GDM1 (cell line): ENCODE data around the gene TMEM134.

ENCODE experiments used
- DNase-seq: peaks from one replicate; lab custom pipeline; 2025; lab: John Stamatoyannopoulos, UW

Gene TMEM134

DNA sequence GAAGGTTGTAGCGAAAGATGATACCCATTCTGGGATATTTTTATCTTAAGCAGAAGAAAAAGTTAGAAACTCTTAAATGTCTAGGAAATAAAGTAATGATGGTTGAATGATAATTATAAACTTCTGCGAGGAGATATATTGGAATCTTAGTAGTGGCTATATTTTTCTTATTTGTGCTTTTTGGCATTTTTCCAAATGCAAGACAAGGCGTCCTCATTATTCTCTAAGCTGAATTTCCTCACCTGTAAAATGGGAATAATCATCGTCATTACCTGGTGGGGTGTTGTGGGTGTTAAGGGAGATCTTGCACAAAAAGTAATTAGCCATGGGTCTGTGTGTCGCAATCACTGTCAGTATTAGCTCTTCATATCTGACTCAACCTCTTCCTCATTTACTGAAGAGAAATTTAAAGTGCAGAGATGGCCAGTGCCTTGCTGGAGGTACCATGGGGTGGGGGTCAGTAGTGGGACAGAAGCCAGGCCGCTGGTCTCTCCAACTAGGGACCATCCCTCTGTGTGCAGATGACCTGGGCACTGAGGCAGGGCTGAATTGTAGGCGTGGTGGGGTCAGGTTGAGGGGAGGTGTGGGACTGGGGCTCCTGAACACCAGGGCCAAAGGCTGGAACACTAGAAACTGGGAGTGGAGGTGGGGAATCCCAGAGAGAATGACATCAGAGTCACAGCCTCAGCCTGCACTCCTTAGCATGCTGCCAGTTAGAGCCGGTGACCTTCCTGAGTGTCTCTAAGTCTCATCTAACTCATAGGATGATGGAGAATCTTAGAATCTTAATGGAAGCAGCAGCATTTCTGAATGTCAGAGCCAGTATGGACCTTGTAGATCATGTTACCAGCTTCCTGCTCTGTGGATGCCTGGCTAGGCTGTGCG, 32.0 kb upstream of the TMEM134 start:
- DNase-seq, result no peak

DNA sequence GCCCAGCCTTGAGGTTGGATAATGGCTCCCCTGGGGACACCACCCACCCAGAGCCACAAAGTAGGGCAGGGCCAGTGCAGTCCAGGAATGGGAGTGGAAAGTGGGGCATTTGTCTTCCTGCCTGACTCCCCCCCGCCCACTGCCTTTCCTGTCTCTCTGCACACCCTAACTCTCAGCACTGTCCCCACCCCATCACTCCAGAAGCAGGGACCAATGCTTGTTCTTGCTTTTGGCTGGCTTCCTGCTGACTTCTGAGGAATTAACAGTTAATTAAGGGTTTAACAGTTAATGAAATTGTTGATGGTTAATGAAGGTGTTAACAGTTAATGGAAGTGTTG, 31.4 kb upstream of the TMEM134 start:
- no peak for DNase-seq

DNA sequence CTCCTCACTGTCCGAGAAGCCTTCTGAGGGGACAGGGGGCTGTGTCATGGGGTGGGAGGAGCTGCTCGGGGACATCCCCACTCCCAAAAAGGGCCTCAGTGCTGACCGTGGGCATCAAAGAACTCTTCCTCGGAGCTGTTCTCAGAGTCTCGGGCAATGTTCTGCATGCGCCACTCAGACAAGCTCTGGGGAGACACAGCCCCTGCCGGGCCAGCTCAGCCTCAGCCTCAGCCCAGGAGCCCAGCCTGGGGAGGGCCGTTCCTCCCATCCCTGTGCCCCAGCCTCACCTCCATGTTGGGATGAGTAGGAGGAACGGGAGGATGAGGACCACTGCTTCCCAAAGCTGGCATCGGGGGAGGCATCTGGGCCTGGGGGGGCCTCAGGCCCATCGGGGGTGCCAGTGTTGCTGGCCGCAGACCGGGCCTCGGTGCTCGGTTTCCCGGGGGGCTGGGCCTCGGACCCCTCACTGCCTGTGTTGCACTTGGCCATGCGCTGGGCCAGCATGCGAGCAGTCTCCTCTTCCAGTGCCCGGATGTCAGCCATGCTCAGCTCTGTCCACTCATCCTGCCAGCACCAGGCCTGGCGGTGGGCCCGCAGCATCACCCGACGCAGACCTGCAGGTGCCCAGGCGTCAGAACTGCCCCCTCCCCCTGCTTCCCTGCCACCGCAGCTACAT, 30.9 kb upstream of the TMEM134 start:
- no peak for DNase-seq

DNA sequence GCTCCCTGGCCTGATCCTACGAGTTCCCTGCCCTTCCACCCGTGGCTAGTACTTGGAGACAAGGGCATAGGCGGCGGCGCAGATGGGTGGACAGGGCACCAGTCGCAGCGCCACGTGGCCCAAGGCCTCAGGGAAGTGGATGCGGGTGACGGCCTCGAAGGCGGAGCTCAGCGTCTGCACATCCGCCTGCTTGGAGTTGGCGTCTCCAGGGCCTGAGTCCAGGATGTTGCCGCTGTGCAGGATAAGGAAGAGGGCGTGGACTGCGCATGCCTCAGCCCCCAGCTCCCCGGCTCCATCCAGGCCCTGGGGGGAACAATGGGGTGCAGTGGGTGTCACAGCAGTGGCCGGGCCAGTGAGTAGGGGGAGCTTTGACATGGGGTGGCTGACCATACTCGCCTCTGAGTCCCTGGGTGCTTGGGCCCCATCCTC, 29.5 kb upstream of the TMEM134 start:
- no peak for DNase-seq

DNA sequence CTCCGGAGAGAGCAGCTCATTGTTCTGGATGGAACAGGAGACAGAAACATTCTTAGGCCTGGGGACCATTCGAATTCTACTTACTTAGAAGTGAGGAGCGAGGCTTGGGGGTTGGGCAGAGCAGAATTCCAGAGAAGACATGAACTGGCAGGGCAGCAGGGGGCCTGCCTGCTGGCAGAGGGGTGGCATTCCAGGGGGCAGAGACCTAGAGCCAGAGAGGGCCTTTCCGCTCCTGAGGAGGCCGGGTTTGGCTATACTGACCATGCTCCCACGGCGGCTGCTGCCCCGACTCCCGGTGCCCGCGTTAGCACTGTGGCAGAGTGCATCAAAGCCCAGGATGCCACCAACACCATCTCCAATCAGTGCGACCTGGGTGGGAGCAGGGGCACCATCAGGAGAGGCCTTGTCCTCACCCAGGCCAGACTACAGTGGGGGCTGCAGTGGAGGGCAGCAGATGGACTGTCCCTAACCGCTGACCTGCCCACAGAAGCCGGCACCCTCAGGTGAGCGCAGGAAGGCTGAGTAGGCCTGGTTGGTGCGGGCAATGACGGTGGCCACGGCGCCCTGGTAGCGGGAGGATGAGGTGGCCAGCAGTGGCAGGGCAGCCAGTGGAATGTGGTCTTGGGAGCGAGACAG, 28.7 kb upstream of the TMEM134 start:
- DNase-seq, result no peak

DNA sequence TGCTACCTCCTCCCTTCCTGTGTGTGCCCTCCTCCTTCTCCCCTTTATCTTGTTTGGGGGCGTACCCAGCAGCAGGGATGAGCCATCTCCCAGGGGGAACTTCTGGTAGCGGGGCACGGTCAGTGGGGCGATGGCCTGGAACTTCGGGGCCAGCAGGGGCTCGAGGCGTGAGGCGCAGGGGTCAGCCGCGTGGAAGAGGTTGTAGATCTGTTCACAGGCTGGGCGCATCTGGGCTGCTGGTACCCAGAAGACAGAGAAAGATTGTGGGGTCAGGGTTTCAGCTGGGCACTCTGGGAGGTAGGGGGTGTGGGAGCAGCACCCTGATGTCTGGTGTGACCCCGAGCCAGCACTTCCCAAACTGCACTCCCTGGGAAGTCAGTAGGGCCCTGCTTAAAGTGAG, 27.1 kb upstream of the TMEM134 start:
- no peak for DNase-seq

DNA sequence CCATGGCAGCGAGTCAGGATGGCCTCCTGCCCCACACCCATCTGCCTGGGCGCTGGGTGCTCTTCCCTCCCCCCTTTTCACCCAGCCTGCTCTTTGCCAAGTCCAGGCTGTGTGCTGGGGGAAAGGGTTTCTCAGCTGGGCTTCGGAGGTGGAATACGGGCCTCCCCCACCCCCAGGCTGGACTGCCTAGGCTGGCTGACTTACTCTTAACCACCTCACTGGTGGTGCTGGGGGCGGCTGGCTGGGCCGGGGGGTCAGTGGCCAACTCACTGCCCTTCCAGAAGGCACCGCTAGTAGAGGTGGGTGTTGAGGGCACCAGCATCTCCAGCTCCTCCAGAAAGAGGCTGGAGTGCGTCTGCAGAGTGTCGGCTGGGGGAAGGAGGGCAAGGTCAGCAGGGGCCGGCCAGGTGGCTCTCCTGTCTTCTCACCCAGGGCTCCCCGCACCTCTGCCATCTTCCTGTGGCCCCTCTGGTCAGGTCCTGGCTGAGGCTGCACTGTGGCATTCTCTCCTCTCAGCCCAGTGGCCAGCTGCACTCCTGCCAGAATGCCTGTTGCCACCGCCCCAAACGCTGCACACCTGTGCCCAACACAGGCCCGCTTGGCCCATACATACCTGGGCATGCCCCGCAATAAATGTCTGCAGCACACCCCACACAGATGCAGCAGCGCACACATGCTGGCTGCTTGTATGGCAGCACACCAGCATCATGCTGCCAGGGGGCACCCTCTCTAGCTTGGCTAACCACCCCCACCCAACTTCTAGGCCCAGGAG, 26.4 kb upstream of the TMEM134 start:
- no peak for DNase-seq

DNA sequence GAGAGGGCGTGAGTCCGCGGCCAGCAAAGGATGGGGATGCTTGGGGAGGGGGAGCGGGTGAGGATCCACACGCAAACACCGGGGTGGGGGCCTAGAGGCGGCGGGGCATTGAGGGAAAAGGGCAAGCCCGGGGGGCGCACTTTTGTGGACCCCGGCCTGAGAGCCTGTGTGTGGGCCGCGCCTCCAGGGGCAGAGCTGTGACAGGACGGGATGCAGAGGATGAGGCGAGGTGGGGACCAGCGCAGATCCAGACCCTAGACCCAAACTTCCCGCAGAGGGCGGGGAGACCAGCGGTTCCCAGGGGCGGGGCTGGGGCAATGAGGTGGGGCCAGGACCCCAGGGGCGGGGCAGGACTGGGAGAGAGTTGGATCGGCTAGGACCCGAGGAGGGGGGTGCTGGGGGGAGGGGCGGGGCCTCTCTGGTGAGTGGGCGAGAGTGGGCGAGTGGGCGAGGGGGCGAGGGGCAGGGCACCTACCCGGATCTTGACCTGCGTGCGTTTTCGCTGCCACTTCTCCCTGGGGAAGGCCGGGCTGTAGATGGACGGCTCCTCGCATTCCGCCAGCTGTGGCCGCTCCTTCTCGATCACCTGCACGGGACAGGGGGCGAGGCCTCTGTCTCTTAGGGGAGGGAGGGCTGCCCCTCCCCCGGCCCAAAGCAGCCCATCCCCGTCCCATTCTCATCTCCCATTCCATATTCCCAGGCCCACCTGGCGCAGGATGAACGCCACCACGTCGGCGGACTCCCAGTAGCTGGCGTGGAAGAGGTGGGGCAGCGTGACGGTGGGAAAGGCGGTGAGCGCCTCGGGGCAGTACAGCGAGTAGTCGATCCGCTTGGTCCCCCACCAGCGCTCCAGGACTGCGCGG, 25.6 kb upstream of the TMEM134 start:
- DNase-seq, result no peak

DNA sequence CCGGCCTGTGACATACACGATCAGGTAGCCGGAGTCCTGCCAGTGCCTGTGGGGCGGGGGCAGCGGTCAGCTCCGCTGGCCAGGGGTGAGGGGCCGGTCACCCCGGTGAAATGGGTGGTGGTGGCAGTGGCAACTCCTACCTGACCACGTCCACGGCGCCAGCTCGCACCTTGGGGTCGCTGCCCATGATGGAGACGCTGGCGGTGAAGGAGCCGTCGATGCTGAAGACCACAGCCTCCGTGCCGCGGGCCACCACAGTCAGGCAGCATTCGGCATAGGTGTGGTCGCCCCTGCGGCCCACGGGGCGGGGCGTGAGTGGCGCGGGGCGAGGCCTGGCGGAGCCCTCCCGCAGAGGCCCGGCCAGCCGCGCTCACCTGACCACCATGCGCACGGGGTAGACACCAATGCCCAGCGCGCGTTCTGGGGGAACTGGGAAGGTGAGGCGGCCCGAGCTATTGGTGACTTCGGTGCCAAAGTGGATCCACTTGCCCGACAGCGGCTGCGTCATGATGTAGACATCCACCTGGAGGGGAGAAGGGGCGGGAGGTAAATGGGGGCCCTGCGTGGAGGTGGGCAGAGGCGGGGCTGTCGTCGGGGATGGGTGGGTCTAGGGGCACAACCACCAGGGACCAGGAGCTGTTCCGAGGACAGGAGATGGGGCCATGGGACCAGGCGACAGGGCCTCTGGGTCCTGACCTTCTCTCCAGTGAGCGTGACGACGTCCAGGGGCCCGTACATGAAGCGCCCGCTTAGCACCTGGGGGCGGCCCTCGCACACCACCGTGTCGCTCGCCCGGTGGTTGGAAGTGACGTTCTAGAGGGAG, 24.7 kb upstream of the TMEM134 start:
- DNase-seq, result no peak

DNA sequence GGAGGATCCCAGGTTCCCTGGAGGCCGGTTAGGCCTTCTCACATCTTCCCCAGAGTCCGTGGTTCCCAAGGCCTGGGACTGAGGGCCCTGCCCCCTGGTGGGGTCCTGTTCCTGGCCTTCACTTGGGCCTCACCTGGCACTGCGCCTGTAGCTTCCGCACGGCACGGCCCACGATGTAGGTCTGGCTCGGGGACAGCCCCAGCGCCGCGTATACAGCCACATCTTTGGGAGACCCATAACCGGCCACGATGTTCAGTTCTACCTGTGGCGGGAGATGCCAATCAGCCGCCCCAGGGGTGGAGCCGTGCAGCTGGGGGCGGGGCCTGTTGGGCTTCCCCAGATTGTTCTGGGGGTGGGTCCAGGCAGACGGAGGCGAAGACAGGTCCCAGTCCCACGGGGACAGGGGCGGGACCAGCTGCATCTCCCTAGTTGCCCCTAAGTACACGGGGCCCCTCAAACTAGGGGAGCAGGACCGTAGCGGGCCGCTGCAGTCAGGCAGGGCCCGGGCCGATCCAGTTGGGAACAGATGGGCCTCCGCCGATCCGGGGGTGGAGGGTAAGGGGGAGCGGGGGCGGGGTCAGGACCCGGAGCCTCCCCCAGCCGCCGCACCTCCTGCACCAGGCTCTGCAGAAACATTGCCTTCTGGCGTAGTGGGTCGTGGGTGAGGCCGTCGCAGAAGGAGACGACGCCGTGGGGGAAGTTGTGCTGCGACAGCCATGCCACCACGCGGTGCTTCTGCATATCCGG, 23.9 kb upstream of the TMEM134 start:
- DNase-seq, result no peak

DNA sequence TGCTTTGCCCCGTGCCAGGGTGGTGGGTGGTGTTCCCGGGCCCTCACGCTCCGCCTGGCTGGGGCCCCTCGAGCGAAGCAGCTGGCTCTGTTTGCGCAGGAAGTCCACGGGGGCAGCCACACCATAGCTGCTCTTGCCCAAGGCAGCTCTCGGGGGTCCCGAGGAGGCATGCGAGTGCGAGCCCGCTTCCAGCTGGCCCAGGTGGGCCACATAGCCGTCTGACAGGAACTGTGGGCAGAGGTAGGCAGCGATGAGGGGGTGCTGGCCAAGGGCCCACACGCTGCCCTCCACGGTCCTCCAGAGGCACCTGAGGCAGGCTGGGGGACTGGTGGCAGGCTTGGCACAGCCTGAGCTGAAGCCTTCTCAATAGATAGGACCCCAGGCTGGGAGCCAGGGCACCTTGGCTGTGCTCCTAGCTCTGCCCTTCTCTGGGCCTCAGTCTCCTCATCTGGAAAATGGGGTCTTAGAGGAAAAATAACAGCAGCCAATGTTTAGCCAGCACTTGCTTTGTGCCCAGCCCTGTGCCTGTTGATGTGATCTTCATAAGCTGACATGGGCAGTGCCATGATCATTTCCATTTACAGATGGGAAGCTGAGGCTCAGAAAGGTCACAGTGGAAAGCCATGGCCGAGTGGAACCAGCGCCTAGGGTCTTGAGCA, 23.1 kb upstream of the TMEM134 start:
- DNase-seq, result no peak

DNA sequence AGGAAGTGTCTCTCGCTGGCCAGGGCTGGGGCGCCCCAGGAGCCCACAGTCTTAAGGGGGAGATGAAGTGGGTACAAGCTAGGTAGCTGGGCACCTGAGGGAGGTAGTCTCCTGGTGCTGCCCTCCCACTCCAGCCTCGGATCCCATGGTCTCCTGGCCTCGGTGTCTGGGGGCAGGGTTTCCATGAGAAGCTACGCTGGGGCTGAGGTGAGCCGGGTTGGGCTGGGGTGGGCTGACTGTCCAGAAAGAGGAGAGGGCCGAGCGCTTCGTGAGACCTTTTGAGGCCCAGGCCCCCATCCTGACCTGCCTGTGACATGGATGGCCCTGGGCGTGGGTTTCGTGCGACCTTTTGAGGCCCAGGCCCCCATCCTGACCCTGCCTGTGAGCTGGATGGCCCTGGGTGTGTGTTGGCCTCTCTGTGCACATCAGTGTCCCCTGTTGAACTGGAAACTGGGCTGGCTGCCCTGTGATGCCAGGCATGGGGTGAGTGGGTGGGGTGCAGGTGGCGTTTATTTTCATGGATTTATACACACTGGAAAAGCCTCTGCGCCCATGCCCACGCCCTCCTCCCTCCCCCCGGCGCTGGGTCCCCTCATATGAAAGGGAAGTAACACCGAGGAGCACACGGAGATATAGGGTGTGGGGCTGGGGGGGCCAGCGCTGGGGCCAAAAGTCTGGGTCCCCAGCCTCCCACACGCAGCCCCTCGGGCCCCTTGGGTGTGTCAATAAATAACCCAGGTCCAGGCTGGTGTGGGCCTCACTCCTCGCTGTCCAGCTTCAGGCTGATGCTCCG, 22.4 kb upstream of the TMEM134 start:
- DNase-seq, result no peak

DNA sequence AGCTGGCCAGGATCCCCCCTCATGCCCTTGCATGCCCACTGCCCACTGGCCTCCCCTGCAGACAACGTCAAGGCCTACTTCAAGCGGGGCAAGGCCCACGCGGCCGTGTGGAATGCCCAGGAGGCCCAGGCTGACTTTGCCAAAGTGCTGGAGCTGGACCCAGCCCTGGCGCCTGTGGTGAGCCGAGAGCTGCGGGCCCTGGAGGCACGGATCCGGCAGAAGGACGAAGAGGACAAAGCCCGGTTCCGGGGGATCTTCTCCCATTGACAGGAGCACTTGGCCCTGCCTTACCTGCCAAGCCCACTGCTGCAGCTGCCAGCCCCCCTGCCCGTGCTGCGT, 21.6 kb upstream of the TMEM134 start:
- DNase-seq, result no peak

DNA sequence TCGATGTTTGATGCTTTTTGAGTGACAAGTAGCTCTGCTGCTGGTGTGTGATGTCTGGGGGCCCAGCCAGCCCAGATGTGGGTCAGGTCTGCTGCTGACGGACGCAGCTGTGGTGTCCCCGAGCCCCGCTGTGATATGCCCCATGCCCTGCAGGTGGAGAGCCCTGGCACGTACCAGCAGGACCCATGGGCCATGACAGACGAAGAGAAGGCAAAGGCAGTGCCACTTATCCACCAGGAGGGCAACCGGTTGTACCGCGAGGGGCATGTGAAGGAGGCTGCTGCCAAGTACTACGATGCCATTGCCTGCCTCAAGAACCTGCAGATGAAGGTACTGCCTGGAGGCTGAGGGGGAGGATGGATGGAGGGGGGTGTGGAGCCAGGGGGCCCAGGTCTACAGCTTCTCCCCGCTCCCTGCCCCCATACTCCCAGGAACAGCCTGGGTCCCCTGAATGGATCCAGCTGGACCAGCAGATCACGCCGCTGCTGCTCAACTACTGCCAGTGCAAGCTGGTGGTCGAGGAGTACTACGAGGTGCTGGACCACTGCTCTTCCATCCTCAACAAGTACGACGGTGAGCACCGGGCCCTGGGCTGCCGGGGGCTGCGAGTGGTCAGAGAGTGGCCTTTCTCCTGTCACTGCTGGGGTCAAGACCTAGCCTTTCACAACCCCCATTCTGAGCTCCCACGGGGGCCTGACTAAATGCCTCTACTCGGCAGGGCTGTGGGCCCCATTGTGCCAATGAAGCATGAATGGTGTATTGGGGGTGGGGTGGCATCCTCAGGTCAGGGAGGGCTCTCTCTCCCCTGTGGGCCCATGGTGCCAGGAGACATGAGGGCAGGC, 21.1 kb upstream of the TMEM134 start:
- DNase-seq, result no peak

DNA sequence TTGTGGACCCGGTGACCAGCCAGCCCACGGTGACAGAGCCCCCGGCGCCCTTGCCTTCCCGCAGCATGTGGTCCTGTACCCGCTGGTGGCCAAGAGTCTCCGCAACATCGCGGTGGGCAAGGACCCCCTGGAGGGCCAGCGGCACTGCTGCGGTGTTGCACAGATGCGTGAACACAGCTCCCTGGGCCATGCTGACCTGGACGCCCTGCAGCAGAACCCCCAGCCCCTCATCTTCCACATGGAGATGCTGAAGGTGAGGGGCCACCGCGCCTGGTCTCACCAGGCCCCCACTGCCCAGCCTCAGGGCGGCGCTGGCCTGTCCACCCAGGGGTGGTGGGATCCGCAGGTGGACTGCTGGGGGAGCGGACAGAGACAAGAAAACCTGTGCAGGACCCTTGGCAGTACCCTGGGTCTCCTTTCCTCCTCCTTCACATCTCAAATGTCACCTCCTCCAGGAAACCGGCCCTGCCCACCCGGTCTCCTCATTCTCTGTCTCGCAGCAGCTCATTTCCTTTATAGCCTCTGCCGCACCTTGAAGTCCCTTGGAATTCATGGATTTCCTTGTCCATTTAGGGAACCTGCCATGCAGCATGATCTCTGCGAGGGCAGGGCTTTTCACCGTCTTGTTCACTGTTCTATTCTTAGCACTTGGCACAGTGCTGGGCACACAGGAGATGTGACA, 20.3 kb upstream of the TMEM134 start:
- no peak for DNase-seq

DNA sequence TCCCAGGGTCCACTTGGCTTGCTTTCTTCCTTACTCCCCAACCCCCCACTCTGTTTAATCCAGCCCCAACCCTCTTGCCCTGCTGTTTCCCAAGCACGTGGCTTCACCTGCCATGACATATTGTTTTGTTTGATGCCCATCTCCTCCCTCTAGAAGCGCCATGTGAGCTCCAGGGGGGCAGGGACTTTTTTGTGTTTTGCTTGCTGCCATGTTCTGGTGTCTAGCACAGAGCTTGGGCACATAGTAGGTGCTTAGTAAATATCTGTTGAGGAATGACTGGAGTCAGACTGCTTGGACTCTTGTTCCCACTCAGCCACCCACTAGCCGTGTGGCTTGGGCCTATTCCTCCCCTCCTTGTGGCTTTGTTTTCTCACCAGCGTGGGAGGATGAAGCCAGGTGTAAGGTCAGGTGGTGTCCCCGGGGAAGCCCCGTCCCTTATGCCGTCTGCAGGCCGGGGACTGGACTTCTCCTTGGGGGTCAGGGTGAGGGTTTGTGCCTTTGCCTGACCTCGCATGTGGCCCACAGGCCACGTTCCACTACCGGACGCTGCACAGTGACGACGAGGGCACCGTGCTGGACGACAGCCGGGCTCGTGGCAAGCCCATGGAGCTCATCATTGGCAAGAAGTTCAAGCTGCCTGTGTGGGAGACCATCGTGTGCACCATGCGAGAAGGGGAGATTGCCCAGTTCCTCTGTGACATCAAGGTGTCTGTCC, 17.6 kb upstream of the TMEM134 start:
- DNase-seq, result no peak
